ENCODE results near the gene FOXP4. TPM values are rescaled to one million over a fixed set of nuclear protein-coding genes. Genes with fewer than 3 reads are reported as not detected.

FOXP4 gene
- total and polyA plus RNA-seq, 2 of the 13 experiments (the other 11 are each of a cell fraction or from before 2014, with no cell fraction given): 11.0 to 12.4 TPM

DNA sequence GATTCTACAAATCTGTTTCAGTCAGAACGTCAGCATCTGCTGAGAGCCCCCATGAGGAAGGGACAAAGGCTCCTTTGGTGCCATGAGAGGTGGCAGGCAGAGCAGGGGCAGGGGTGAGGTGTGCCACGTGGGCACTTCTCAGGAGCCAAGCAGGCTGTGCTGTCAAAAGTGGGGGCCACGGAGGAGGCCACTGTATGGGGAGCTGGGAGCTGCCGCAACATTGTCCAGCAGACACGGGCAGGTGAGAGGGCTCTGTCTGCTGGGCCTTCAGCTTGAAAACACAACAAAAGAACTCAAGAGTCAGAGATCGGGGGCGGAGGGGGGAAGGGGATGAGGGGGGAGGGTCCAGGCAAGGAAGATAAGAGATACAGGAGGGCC, 21.6 kb upstream of the FOXP4 start (continued):
- TF ChIP-seq ZNF556 (CRISPR knock-in tag; IDR thresholded peaks at IDR 0.05; ENCODE audit: borderline replicate concordance) (peak; percentile 31; the same call in 1 of the 2 replicates), FOSL2 (CRISPR knock-in tag; IDR thresholded peaks at IDR 0.05) (peak; percentile 7; the same call in 1 of the 2 replicates), ZNF678 (CRISPR knock-in tag; IDR thresholded peaks at IDR 0.05) (no peak), ZNF44 (CRISPR knock-in tag; IDR thresholded peaks at IDR 0.05) (no peak), PTBP1 (IDR thresholded peaks at IDR 0.05; ENCODE audit: low read depth, low read length, poor library complexity, severe bottlenecking) (no peak), SAP130 (CRISPR knock-in tag; IDR thresholded peaks at IDR 0.05; ENCODE audit: low read depth) (peak; percentile 70; the same call in 1 of the 2 replicates), XRCC5 (optimal IDR thresholded peaks at IDR 0.05; ENCODE audit: low read length) (peak; percentile 59), ZNF124 (CRISPR knock-in tag; IDR thresholded peaks at IDR 0.05) (no peak), FOXA3 (CRISPR knock-in tag; IDR thresholded peaks at IDR 0.05) (peak; percentile 38; the same call in 1 of the 2 replicates), PPARG (CRISPR knock-in tag; conservative IDR thresholded peaks at IDR 0.05) (0 out of 2 replicates have a peak, but pooled peaks have one; percentile 31), ZNF563 (CRISPR knock-in tag; IDR thresholded peaks at IDR 0.05) (no peak), GATAD2A (CRISPR knock-in tag; IDR thresholded peaks at IDR 0.05) (peak; percentile 56), KLF11 (CRISPR knock-in tag; IDR thresholded peaks at IDR 0.05) (no peak), EED (CRISPR knock-in tag; IDR thresholded peaks at IDR 0.05) (no peak), DNMT1 (CRISPR knock-in tag; IDR thresholded peaks at IDR 0.05) (no peak), RARA (CRISPR knock-in tag; IDR thresholded peaks at IDR 0.05) (0 out of 2 replicates have a peak, but pooled peaks have one; percentile 8), ZNF609 (CRISPR knock-in tag; IDR thresholded peaks at IDR 0.05; ENCODE audit: borderline replicate concordance) (peak; percentile 54; the same call in 1 of the 2 replicates), NCOR1 (IDR thresholded peaks at IDR 0.05; ENCODE audit: borderline replicate concordance, low read length) (peak; percentile 25; the same call in 1 of the 2 replicates), CHD2 (IDR thresholded peaks at IDR 0.05; ENCODE audit: low read depth, low read length) (no peak), ZNF263 (CRISPR knock-in tag; IDR thresholded peaks at IDR 0.05) (no peak), RAD51 (IDR thresholded peaks at IDR 0.05; ENCODE audit: borderline replicate concordance) (no peak), CBX5 (CRISPR knock-in tag; IDR thresholded peaks at IDR 0.05; ENCODE audit: borderline replicate concordance) (peak; percentile 59; the same call in 1 of the 2 replicates), ZNF761 (CRISPR knock-in tag; conservative IDR thresholded peaks at IDR 0.05) (no peak), ZNF607 (CRISPR knock-in tag; IDR thresholded peaks at IDR 0.05; ENCODE audit: borderline replicate concordance) (no peak; the same call in 1 of the 2 replicates)

Measured in HepG2 (cell line).